AG09309 (cell line): ENCODE data around the gene PGM5.

Experiments used
- DNase-seq: peaks from one replicate; pipeline ENCODE4 v3.0.0-alpha.2; 2010; ENCODE audit warnings: low read depth
- H3K4me3 ChIP-seq: 2 replicates; pipeline ENCODE4 v1.5.1; 2011; ENCODE audit warnings: mild to moderate bottlenecking, low read depth, low read length, moderate library complexity; ENCODE audit not compliant: control insufficient read depth
- CTCF ChIP-seq: IDR thresholded peaks from 2 replicates; pipeline ENCODE4 v1.5.1; 2011; ENCODE audit warnings: mild to moderate bottlenecking, low read depth, low read length, inconsistent platforms; ENCODE audit not compliant: insufficient read depth, control insufficient read depth; ENCODE audit errors: missing control alignments

The PGM5 gene

GRCh38 chr9:68575817-68576216 is 219.4 kb downstream of the PGM5 start:
- no peak overlapping the region for H3K4me3 ChIP-seq
- DNase-seq: no peak
- TF ChIP-seq CTCF: no peak

GRCh38 chr9:68577774-68578591 is 221.6 kb downstream of the PGM5 start:
- no peak for DNase-seq

More at GRCh38 chr9:68577774-68578591, 221.6 kb downstream of the PGM5 start:
- no peak for TF ChIP-seq CTCF
- no peak overlapping the region for H3K4me3 ChIP-seq
